Mesodermal cell (in vitro differentiated cells): Measurements from ENCODE around the gene TPRG1L. TPM values are rescaled to one million over a fixed set of nuclear protein-coding genes. Genes with fewer than 3 reads are reported as not detected.
"Not testable (repeated sequence)": the region's sequence is repeated elsewhere in the genome, so short reads cannot be mapped to it uniquely, and the experiment has no call there.

Source experiments
- H3K27ac ChIP-seq: 2 replicates; pipeline ENCODE4 v1.7.0; 2013; ENCODE audit warnings: mild to moderate bottlenecking, low read depth, low read length, moderate library complexity; ENCODE audit not compliant: severe bottlenecking
- H3K36me3 ChIP-seq: 2 replicates; pipeline ENCODE4 v1.7.1; 2013; ENCODE audit warnings: mild to moderate bottlenecking, low read length, moderate library complexity; ENCODE audit not compliant: control insufficient read depth, insufficient read depth
- H3K4me1 ChIP-seq: one replicate; pipeline ENCODE4 v1.7.1; 2013; ENCODE audit warnings: mild to moderate bottlenecking, low read length; ENCODE audit not compliant: insufficient read depth, control insufficient read depth, poor library complexity, severe bottlenecking
- H3K4me3 ChIP-seq: 2 replicates; pipeline ENCODE4 v1.7.0; 2013; ENCODE audit warnings: low read length, control low read depth, mild to moderate bottlenecking; ENCODE audit not compliant: insufficient read depth, poor library complexity, severe bottlenecking; ENCODE audit errors: extremely low read depth
- H3K9me3 ChIP-seq: 2 replicates; pipeline ENCODE4 v1.7.1; 2013; ENCODE audit warnings: mild to moderate bottlenecking, low read length, moderate library complexity; ENCODE audit not compliant: control insufficient read depth
- WGBS, 2 experiments: methylation state at CpG; one replicate each; pipeline ENCODE4 v1.1.5; 2013; ENCODE audit warnings: missing lambda C conversion rate in 2 of 2; ENCODE audit not compliant: insufficient coverage in 2 of 2; 5-methylcytosine and 5-hydroxymethylcytosine counted together
- polyA plus RNA-seq, 2 experiments: library from polyadenylated mRNA; stranded (reverse); fragments of 50-300 nt; gene quantifications; one replicate each; pipeline ENCODE4 v1.2.3, GENCODE V29; 2013

TPRG1L gene
- polyA plus RNA-seq (2013, experiment 1 of 2), result 31.7 TPM
- polyA plus RNA-seq (2013, experiment 2 of 2), result 26.3 TPM

GRCh38 chr1:3624200-3625136, at the start of gene TPRG1L:
TSS of gene TPRG1L (plus strand) at chr1:3625015. CDS start at chr1:3625073, 58 bp downstream.
- no peaks in the 10 kb centered on the region for H3K9me3 ChIP-seq
- H3K27ac ChIP-seq, result peak within 1 kb of the TSS; percentile 49
- 1% methylated on average over 60 to 90 of the region's 108 CpGs for WGBS, 2 experiments
- peak within 1 kb of the TSS; percentile 92 for H3K4me3 ChIP-seq
- peaks cover 9% of the 10 kb centered on the region for H3K4me1 ChIP-seq
- peaks cover 34% of the 10 kb centered on the region for H3K36me3 ChIP-seq

GRCh38 chr1:3575515-3575914, 49.3 kb upstream of the TPRG1L start:
- WGBS, 2 experiments, result 81 to 90% methylated on average over 3 to 5 of the region's 6 CpGs
- not testable (repeated sequence) for H3K9me3 ChIP-seq, H3K4me3 ChIP-seq, H3K27ac ChIP-seq, H3K36me3 ChIP-seq, H3K4me1 ChIP-seq

- Histone ChIP-seq H3K9me3 (no peaks in the 10 kb centered on the region), H3K27ac (no peak overlapping the region), H3K4me1 (no peaks in the 10 kb centered on the region), H3K4me3 (no peak overlapping the region), H3K36me3 (no peaks in the 10 kb centered on the region)
- 88 to 90% methylated on average over 12 to 15 of the region's 15 CpGs for WGBS, 2 experiments
Observed at GRCh38 chr1:3575993-3576392, 48.8 kb upstream of the TPRG1L start.

GRCh38 chr1:3577300-3577699, 47.5 kb upstream of the TPRG1L start:
- no peaks in the 10 kb centered on the region for H3K36me3 ChIP-seq
- H3K27ac ChIP-seq, result no peak overlapping the region
- no peaks in the 10 kb centered on the region for H3K4me1 ChIP-seq
- no peaks in the 10 kb centered on the region for H3K9me3 ChIP-seq
- H3K4me3 ChIP-seq, result no peak overlapping the region
- WGBS, 2 experiments, result 93 to 97% methylated on average over 5 to 6 of the region's 7 CpGs

GRCh38 chr1:3577711-3578432, 46.9 kb upstream of the TPRG1L start:
- H3K4me3 ChIP-seq, result no peak overlapping the region
- WGBS, 2 experiments, result 87 to 88% methylated on average over 19 to 22 of the region's 27 CpGs
- no peak overlapping the region for H3K27ac ChIP-seq
- H3K9me3 ChIP-seq, result no peaks in the 10 kb centered on the region
- H3K36me3 ChIP-seq, result no peaks in the 10 kb centered on the region
- H3K4me1 ChIP-seq, result no peaks in the 10 kb centered on the region

GRCh38 chr1:3578433-3578805, 46.4 kb upstream of the TPRG1L start:
- H3K4me1 ChIP-seq, result no peaks in the 10 kb centered on the region
- no peaks in the 10 kb centered on the region for H3K36me3 ChIP-seq
- WGBS, 2 experiments, result 93 to 100% methylated on average over 4 to 6 of the region's 8 CpGs
- H3K9me3 ChIP-seq, result no peaks in the 10 kb centered on the region
- no peak overlapping the region for H3K4me3 ChIP-seq
- H3K27ac ChIP-seq, result no peak overlapping the region

- 94 to 95% methylated on average over 18 to 19 of the region's 19 CpGs for WGBS, 2 experiments
- H3K27ac ChIP-seq, result no peak overlapping the region
- no peaks in the 10 kb centered on the region for H3K36me3 ChIP-seq
- no peaks in the 10 kb centered on the region for H3K4me1 ChIP-seq
- no peak overlapping the region for H3K4me3 ChIP-seq
- H3K9me3 ChIP-seq, result peaks cover 2% of the 10 kb centered on the region
Observed at GRCh38 chr1:3578906-3579305, 45.9 kb upstream of the TPRG1L start.

- no peak overlapping the region for H3K4me3 ChIP-seq
- WGBS, 2 experiments, result 91% methylated on average over 12 to 16 of the region's 16 CpGs
- H3K27ac ChIP-seq, result no peak overlapping the region
- no peaks in the 10 kb centered on the region for H3K36me3 ChIP-seq
- no peaks in the 10 kb centered on the region for H3K4me1 ChIP-seq
- peaks cover 6% of the 10 kb centered on the region for H3K9me3 ChIP-seq
Observed at GRCh38 chr1:3579626-3580025, 45.2 kb upstream of the TPRG1L start.

GRCh38 chr1:3580231-3580630, 44.6 kb upstream of the TPRG1L start:
- 81 to 83% methylated on average over 6 to 7 of the region's 9 CpGs for WGBS, 2 experiments
- no peaks in the 10 kb centered on the region for H3K4me1 ChIP-seq
- H3K4me3 ChIP-seq, result no peak overlapping the region
- H3K27ac ChIP-seq, result no peak overlapping the region
- H3K36me3 ChIP-seq, result no peaks in the 10 kb centered on the region
- peaks cover 6% of the 10 kb centered on the region for H3K9me3 ChIP-seq

- no peak overlapping the region for H3K4me3 ChIP-seq
- 84 to 87% methylated on average over 6 to 15 of the region's 16 CpGs for WGBS, 2 experiments
- no peak overlapping the region for H3K27ac ChIP-seq
- H3K9me3 ChIP-seq, result peaks cover 6% of the 10 kb centered on the region
- H3K36me3 ChIP-seq, result no peaks in the 10 kb centered on the region
- H3K4me1 ChIP-seq, result no peaks in the 10 kb centered on the region
Observed at GRCh38 chr1:3581296-3582036, 43.3 kb upstream of the TPRG1L start.
